B cell (primary cell): ENCODE results near the gene PPP1R12B. TPM values are rescaled to one million over a fixed set of nuclear protein-coding genes. Genes with fewer than 3 reads are reported as not detected.
"Not testable (repeated sequence)": the region's sequence is repeated elsewhere in the genome, so short reads cannot be mapped to it uniquely, and the experiment has no call there.

Experiments
- ATAC-seq: fragments of 200-7000 bp; cut with Tn5 transposase; one replicate; pipeline ENCODE4 v1.10.0; 2021; ENCODE audit warnings: low read depth, mild to moderate bottlenecking, moderate number of reproducible peaks, moderate library complexity
- CTCF ChIA-PET: fragments of 350-600 bp; sonication (Branson Sonifier 250); formaldehyde crosslinking; loops from one replicate; lab custom pipeline; 2021; ENCODE audit warnings: antibody characterized with exemption, inconsistent platforms; lab: Charles Lee
- POLR2A ChIA-PET: fragments of 350-600 bp; sonication (Branson Sonifier 250); formaldehyde crosslinking; loops from one replicate; lab custom pipeline; 2021; ENCODE audit warnings: antibody characterized with exemption; lab: Charles Lee
- DNase-seq: peaks from one replicate; pipeline ENCODE4 v3.0.0; 2013
- H2AFZ ChIP-seq: 2 replicates; pipeline ENCODE4 v1.6.1; 2012; ENCODE audit warnings: mild to moderate bottlenecking, low read depth, low read length; ENCODE audit not compliant: insufficient read depth, poor library complexity, severe bottlenecking
- H3K27ac ChIP-seq, 2 donors: 1 replicate in 1 of 2; 2 replicates in 1 of 2; pipeline ENCODE4 v1.5.1; 2012 to 2013; ENCODE audit warnings: low read length in 2 of 2, mild to moderate bottlenecking in 2 of 2, moderate library complexity in 1 of 2
- H3K27me3 ChIP-seq, 4 experiments: fragments of 200-600 bp in 1 of 4; sonication (generic) in 1 of 4; replicated peaks in 1 of 4; 1 replicate in 2 of 4; 2 replicates in 2 of 4; pipeline versions ENCODE4 v1.6.1 to v1.7.0; 2013 to 2016; ENCODE audit warnings: low read length in 3 of 4, mild to moderate bottlenecking in 2 of 4, mixed read lengths in 1 of 4, moderate library complexity in 1 of 4; ENCODE audit not compliant: insufficient read depth in 4 of 4, control insufficient read depth in 3 of 4; ENCODE audit errors: control extremely low read depth in 1 of 4
- H3K36me3 ChIP-seq, 2 experiments: replicated peaks in 1 of 2; 1 replicate in 1 of 2; 2 replicates in 1 of 2; pipeline versions ENCODE4 v1.6.1 to v1.7.1; 2013; ENCODE audit warnings: low read length in 1 of 2; ENCODE audit not compliant: insufficient read depth in 2 of 2, control insufficient read depth in 1 of 2; ENCODE audit errors: control extremely low read depth in 1 of 2, extremely low read depth in 1 of 2
- H3K4me1 ChIP-seq, 2 donors: fragments of 200-600 bp in 1 of 2; sonication (generic) in 1 of 2; 1 replicate in 1 of 2; 2 replicates in 1 of 2; pipeline versions ENCODE4 v1.5.1 to v1.6.1; 2013 to 2017; ENCODE audit warnings: low read length in 2 of 2; ENCODE audit not compliant: control insufficient read depth in 2 of 2, insufficient read depth in 2 of 2
- H3K4me2 ChIP-seq: replicated peaks from 2 replicates; pipeline ENCODE3; 2012; ENCODE audit warnings: mild to moderate bottlenecking, low read depth, low read length; ENCODE audit not compliant: poor library complexity, severe bottlenecking
- H3K4me3 ChIP-seq, 5 experiments: fragments of 200-600 bp in 1 of 5; sonication (generic) in 1 of 5; 1 replicate in 3 of 5; 2 replicates in 2 of 5; pipeline versions ENCODE4 v1.5.1 to v1.7.0; 2011 to 2016; ENCODE audit warnings: low read length in 4 of 5, mild to moderate bottlenecking in 4 of 5, low read depth in 2 of 5, control low read depth in 1 of 5, moderate library complexity in 1 of 5; ENCODE audit not compliant: insufficient read depth in 1 of 5; ENCODE audit errors: control extremely low read depth in 1 of 5, extremely low read depth in 1 of 5
- H3K79me2 ChIP-seq: fragments of 200-600 bp; sonication (generic); one replicate; pipeline ENCODE4 v1.6.0; 2016; ENCODE audit warnings: low read length; ENCODE audit not compliant: control insufficient read depth, insufficient read depth
- H3K9ac ChIP-seq: fragments of 200-600 bp; sonication (generic); 2 replicates; pipeline ENCODE4 v1.6.1; 2017; ENCODE audit warnings: mild to moderate bottlenecking, low read length, moderate library complexity
- H3K9me3 ChIP-seq, 3 donors: one replicate each; pipeline versions ENCODE4 v1.6.1 to v1.7.1; 2013; ENCODE audit warnings: low read length in 2 of 3; ENCODE audit not compliant: control insufficient read depth in 2 of 3, insufficient read depth in 1 of 3; ENCODE audit errors: control extremely low read depth in 1 of 3
- H4K20me1 ChIP-seq: 2 replicates; pipeline ENCODE4 v1.6.0; 2012; ENCODE audit warnings: mild to moderate bottlenecking, low read length; ENCODE audit not compliant: insufficient read depth, control insufficient read depth, poor library complexity, severe bottlenecking
- H3K27ac Mint-ChIP-seq: one replicate; pipeline ENCODE4 v1.8.0; 2021; ENCODE audit warnings: mixed read lengths
- H3K27me3 Mint-ChIP-seq: one replicate; pipeline ENCODE4 v1.8.0; 2021; ENCODE audit warnings: mixed read lengths
- H3K4me1 Mint-ChIP-seq: one replicate; pipeline ENCODE4 v1.8.0; 2021; ENCODE audit warnings: mixed read lengths
- H3K4me3 Mint-ChIP-seq: one replicate; pipeline ENCODE4 v1.8.0; 2021; ENCODE audit warnings: mixed read lengths
- H3K9me3 Mint-ChIP-seq: one replicate; pipeline ENCODE4 v1.8.0; 2022; ENCODE audit warnings: mixed read lengths; ENCODE audit not compliant: insufficient read depth
- EZH2 ChIP-seq: IDR thresholded peaks from 2 replicates; pipeline ENCODE4 v1.6.1; 2012; ENCODE audit warnings: borderline replicate concordance, low read depth, mild to moderate bottlenecking, moderate library complexity, low read length; ENCODE audit not compliant: insufficient read depth, poor library complexity, severe bottlenecking
- WGBS: methylation state at CpG from one replicate; pipeline ENCODE4 v1.1.5; 2013; ENCODE audit warnings: missing lambda C conversion rate; ENCODE audit not compliant: insufficient coverage; 5-methylcytosine and 5-hydroxymethylcytosine counted together
- intact Hi-C: fragments of 100-400 bp; cut with micrococcal nuclease; formaldehyde crosslinking; loops from one replicate; pipeline ENCODE4 v1.10.0; 2022
- polyA plus RNA-seq: library from polyadenylated mRNA; depleted of rRNA; stranded (reverse); fragments of >200 nt; gene quantifications from 2 replicates; pipeline ENCODE4 v1.2.3, GENCODE V29; 2012
- total RNA-seq, 2 donors: library from RNA; stranded (reverse); fragments of 120-200 nt in 1 of 2; gene quantifications; 1 replicate in 1 of 2; 2 replicates in 1 of 2; pipeline versions ENCODE4 v1.2.3 to v1.2.4, GENCODE V29; 2013 to 2022
- TF ChIP-seq, protein P1 (sequence below): fragments of 200-600 bp; IDR thresholded peaks from one replicate; pipeline ENCODE4 v1.8.0; 2022; ENCODE audit warnings: antibody characterized with exemption, mild to moderate bottlenecking

The PPP1R12B gene
- total and polyA plus RNA-seq, 2 donors (not counting 1 experiment from before 2014, with no cell fraction given), result 7.1 to 49.6 TPM

DNA sequence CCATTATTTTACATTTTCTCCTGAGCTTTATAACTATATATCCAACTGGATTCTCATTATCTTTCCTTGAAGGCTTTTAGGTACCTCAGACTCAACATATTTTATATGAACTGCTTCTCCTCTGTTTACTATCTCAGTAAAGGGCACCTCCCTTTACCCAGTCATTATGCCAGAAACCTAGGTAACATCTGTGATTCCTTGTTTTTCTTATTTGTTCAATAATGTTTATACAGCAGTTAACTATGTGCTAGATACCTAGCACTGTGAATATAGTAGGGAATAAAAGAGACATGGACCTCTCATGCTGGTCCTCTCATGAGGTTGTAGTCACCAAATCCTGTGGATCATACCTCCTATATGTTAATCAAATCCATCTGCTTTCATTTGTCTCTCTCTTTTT is 25.6 kb downstream of the PPP1R12B start:
- Mint-ChIP-seq H3K4me1 (peaks cover 4% of the 10 kb centered on the region), H3K4me3 (no peak overlapping the region), H3K9me3 (no peaks in the 10 kb centered on the region), H3K27me3 (no peaks in the 10 kb centered on the region), H3K27ac (no peak overlapping the region)
- H3K9ac ChIP-seq, result no peak overlapping the region
- no peaks in the 10 kb centered on the region for H3K27me3 ChIP-seq
- H2AFZ ChIP-seq, result no peak overlapping the region
- CTCF ChIA-PET, result no interaction called here
- POLR2A ChIA-PET, result no interaction called here
- peaks cover 24% of the 10 kb centered on the region for H3K79me2 ChIP-seq
- H3K4me1 ChIP-seq, result no peaks in the 10 kb centered on the region
- H3K4me2 ChIP-seq, result no peak overlapping the region
- no peak for TF ChIP-seq EZH2
- TF ChIP-seq, protein P1, sequence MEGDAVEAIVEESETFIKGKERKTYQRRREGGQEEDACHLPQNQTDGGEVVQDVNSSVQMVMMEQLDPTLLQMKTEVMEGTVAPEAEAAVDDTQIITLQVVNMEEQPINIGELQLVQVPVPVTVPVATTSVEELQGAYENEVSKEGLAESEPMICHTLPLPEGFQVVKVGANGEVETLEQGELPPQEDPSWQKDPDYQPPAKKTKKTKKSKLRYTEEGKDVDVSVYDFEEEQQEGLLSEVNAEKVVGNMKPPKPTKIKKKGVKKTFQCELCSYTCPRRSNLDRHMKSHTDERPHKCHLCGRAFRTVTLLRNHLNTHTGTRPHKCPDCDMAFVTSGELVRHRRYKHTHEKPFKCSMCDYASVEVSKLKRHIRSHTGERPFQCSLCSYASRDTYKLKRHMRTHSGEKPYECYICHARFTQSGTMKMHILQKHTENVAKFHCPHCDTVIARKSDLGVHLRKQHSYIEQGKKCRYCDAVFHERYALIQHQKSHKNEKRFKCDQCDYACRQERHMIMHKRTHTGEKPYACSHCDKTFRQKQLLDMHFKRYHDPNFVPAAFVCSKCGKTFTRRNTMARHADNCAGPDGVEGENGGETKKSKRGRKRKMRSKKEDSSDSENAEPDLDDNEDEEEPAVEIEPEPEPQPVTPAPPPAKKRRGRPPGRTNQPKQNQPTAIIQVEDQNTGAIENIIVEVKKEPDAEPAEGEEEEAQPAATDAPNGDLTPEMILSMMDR, result no peak
- no peaks in the 10 kb centered on the region for H3K36me3 ChIP-seq
- H3K27ac ChIP-seq, result no peak overlapping the region
- DNase-seq, result no peak
- H3K9me3 ChIP-seq, result peaks cover 0 to 6% (median 0%) of the 10 kb centered on the region in 3 donors
- intact Hi-C loops, result no loop called here
- H4K20me1 ChIP-seq, result no peaks in the 10 kb centered on the region
- no peak overlapping the region for H3K4me3 ChIP-seq
- no peak for ATAC-seq

DNA sequence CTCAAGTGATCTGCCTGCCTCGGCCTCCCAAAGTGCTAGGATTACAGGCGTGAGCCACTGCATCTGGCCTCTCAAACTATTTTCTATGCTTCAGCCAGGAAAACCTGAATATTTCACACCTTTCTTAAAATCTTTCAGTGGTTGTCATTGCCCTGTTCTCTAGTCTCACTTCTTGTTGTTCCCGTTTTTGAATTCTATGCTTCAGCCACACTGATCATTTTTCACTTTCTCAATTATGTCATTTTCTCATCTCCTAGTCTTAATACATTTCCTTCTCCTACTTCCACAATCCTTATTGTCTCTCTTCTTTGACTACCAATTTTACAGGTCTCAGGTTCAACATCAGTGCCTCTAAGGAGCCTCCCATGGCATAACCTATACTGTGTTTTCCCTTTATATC is 26.7 kb downstream of the PPP1R12B start:
- H3K27ac ChIP-seq, H3K9me3 Mint-ChIP-seq, H3K4me3 Mint-ChIP-seq, H3K9me3 ChIP-seq, H4K20me1 ChIP-seq, H3K4me2 ChIP-seq, H3K36me3 ChIP-seq, H3K4me1 Mint-ChIP-seq, H3K4me3 ChIP-seq, CTCF ChIA-PET, POLR2A ChIA-PET, intact Hi-C loops, DNase-seq, H3K4me1 ChIP-seq, H3K27me3 Mint-ChIP-seq, H3K9ac ChIP-seq, H3K27ac Mint-ChIP-seq, H3K27me3 ChIP-seq, ATAC-seq, H2AFZ ChIP-seq: not testable (repeated sequence)
- peaks cover 24% of the 10 kb centered on the region for H3K79me2 ChIP-seq
- WGBS, result 78% methylated on average over 3 of the region's 3 CpGs
